ENCODE data around the gene HPS1. TPM values are rescaled to one million over a fixed set of nuclear protein-coding genes. Genes with fewer than 3 reads are reported as not detected.
A peak's percentile ranks its signal among the peaks of the same experiment; 100 is the strongest.

HPS1 gene
- total RNA-seq: 10 to 100 TPM; 51.9 to 52.1 TPM

- DNase-seq: peak; percentile 87
- H3K9me3 Mint-ChIP-seq: no peaks in the 10 kb centered on the region
- TF ChIP-seq CTCF (IDR thresholded peaks at IDR 0.05): no peak
- peak; percentile 94 for ATAC-seq
- H3K36me3 Mint-ChIP-seq (ENCODE audit: low read depth): peaks cover 26% of the 10 kb centered on the region
- H3K27me3 Mint-ChIP-seq: peaks cover 5% of the 10 kb centered on the region
- CTCF ChIA-PET: interaction anchor here (1.3 to 1.7 kb wide), 2 partner anchors 20 to 21 kb away, joined by 4 to 6 read pairs; no protein-coding TSS in a partner anchor
- peak within 1 kb of the TSS; percentile 91 for H3K27ac Mint-ChIP-seq
- H3K4me1 Mint-ChIP-seq (ENCODE audit: low read depth): peaks cover 32% of the 10 kb centered on the region
- POLR2A ChIA-PET: interaction anchor here (1.0 to 1.7 kb wide), 4 partner anchors 10 to 32 kb away, joined by 3 to 8 read pairs (median 4); partner anchors contain the start of gene PYROXD2
- peak within 1 kb of the TSS; percentile 94 for H3K4me3 Mint-ChIP-seq
- intact Hi-C loops (cut with micrococcal nuclease): no loop called here
These were observed at the start of gene HPS1 for GRCh38 chr10:98446661-98447221. Gene HPS1, minus strand, starts transcription at chr10:98446935. Its CDS starts 3,695 bp downstream, at chr10:98443240.

GRCh38 chr10:98492763-98493162 lies 46.0 kb upstream of the HPS1 start:
- no peak overlapping the region for H3K4me3 Mint-ChIP-seq
- CTCF ChIA-PET: no interaction called here
- H3K4me1 Mint-ChIP-seq (ENCODE audit: low read depth): no peaks in the 10 kb centered on the region
- DNase-seq (no peak), ATAC-seq (no peak)
- peaks cover 8% of the 10 kb centered on the region for H3K27me3 Mint-ChIP-seq
- TF ChIP-seq CTCF (IDR thresholded peaks at IDR 0.05): no peak
- H3K9me3 Mint-ChIP-seq: peaks cover 15% of the 10 kb centered on the region
- no peak overlapping the region for H3K27ac Mint-ChIP-seq
- intact Hi-C loops (cut with micrococcal nuclease): no loop called here
- H3K36me3 Mint-ChIP-seq (ENCODE audit: low read depth): no peaks in the 10 kb centered on the region
- POLR2A ChIA-PET: no interaction called here

GRCh38 chr10:98489561-98490481 lies 43.1 kb upstream of the HPS1 start:
- DNase-seq (no peak), ATAC-seq (no peak)
- Mint-ChIP-seq H3K27me3 (peaks cover 4% of the 10 kb centered on the region), H3K36me3 (ENCODE audit: low read depth) (no peaks in the 10 kb centered on the region), H3K4me3 (no peak overlapping the region), H3K9me3 (no peaks in the 10 kb centered on the region), H3K4me1 (ENCODE audit: low read depth) (no peaks in the 10 kb centered on the region), H3K27ac (no peak overlapping the region)
- intact Hi-C loops (cut with micrococcal nuclease): no loop called here
- no peak for TF ChIP-seq CTCF (IDR thresholded peaks at IDR 0.05)
- ChIA-PET POLR2A (no interaction called here), CTCF (no interaction called here)

GRCh38 chr10:98488669-98489430 lies 42.1 kb upstream of the HPS1 start:
- CTCF ChIA-PET: no interaction called here
- peaks cover 4% of the 10 kb centered on the region for H3K27me3 Mint-ChIP-seq
- no peaks in the 10 kb centered on the region for H3K4me1 Mint-ChIP-seq (ENCODE audit: low read depth)
- TF ChIP-seq CTCF (IDR thresholded peaks at IDR 0.05): no peak
- no peaks in the 10 kb centered on the region for H3K9me3 Mint-ChIP-seq
- H3K36me3 Mint-ChIP-seq (ENCODE audit: low read depth): no peaks in the 10 kb centered on the region
- intact Hi-C loops (cut with micrococcal nuclease): no loop called here
- POLR2A ChIA-PET: no interaction called here
- H3K4me3 Mint-ChIP-seq: no peak overlapping the region
- ATAC-seq: no peak
- no peak overlapping the region for H3K27ac Mint-ChIP-seq
- DNase-seq: no peak
